ENCODE data around the gene MAN1C1. TPM values are rescaled to one million over a fixed set of nuclear protein-coding genes. Genes with fewer than 3 reads are reported as not detected.
"Not testable (repeated sequence)": the region's sequence is repeated elsewhere in the genome, so short reads cannot be mapped to it uniquely, and the experiment has no call there.

MAN1C1 gene
- total and polyA plus RNA-seq, 4 donors, result 2.8 to 32.2 (median 14.5) TPM

- H3K9me3 ChIP-seq (ENCODE audit: control insufficient read depth, low read length), result no peaks in the 10 kb centered on the region
- intact Hi-C loops (cut with DNase I), result loop anchor here in 1 of 2 donors (5.0 to 10.0 kb wide), 2 partner anchors 55 to 107 kb away; no protein-coding TSS in a partner anchor
- ATAC-seq (ENCODE audit: low FRiP score) (no peak), DNase-seq (peak in 1 of 2 donors; percentile 74)
- H3K27me3 ChIP-seq (ENCODE audit: control insufficient read depth in 1 of 2, insufficient read depth in 2 of 2, low read length in 1 of 2), result no peaks in the 10 kb centered on the region
- no peaks in the 10 kb centered on the region for H3K36me3 ChIP-seq (ENCODE audit: control insufficient read depth in 1 of 2, insufficient read depth in 2 of 2, low read length in 1 of 2)
- no peak overlapping the region for H3K4me3 ChIP-seq (ENCODE audit: low read length in 2 of 2)
- H3K4me1 ChIP-seq (ENCODE audit: control insufficient read depth in 1 of 2, insufficient read depth in 2 of 2, low read length in 2 of 2), result no peaks in the 10 kb centered on the region
- 94% methylated on average over 18 of the region's 18 CpGs for WGBS, 2 donors
- no peak overlapping the region for H3K27ac ChIP-seq (ENCODE audit: low read depth in 1 of 2, low read length in 2 of 2)
These were observed 73.2 kb downstream of the MAN1C1 start for GRCh38 chr1:25689686-25690381.

- peaks cover 0 to 3% of the 10 kb centered on the region in 2 donors for H3K4me1 ChIP-seq (ENCODE audit: control insufficient read depth in 1 of 2, insufficient read depth in 2 of 2, low read length in 2 of 2)
- 95% methylated on average over 13 of the region's 13 CpGs for WGBS, 2 donors
These were observed 73.9 kb downstream of the MAN1C1 start for GRCh38 chr1:25690396-25690956.

GRCh38 chr1:25691211-25691610 is 74.6 kb downstream of the MAN1C1 start:
- Histone ChIP-seq H3K4me1 (ENCODE audit: control insufficient read depth in 1 of 2, insufficient read depth in 2 of 2, low read length in 2 of 2) (peaks cover 0 to 3% of the 10 kb centered on the region in 2 donors), H3K36me3 (ENCODE audit: control insufficient read depth in 1 of 2, insufficient read depth in 2 of 2, low read length in 1 of 2) (no peaks in the 10 kb centered on the region), H3K27me3 (ENCODE audit: control insufficient read depth in 1 of 2, insufficient read depth in 2 of 2, low read length in 1 of 2) (no peaks in the 10 kb centered on the region), H3K4me3 (ENCODE audit: low read length in 2 of 2) (no peak overlapping the region), H3K9me3 (ENCODE audit: control insufficient read depth, low read length) (no peaks in the 10 kb centered on the region), H3K27ac (ENCODE audit: low read depth in 1 of 2, low read length in 2 of 2) (no peak overlapping the region)
- intact Hi-C loops (cut with DNase I), result no loop called here
- ATAC-seq (ENCODE audit: low FRiP score) (no peak), DNase-seq (peak in 1 of 2 donors; percentile 25)
- 97 to 98% methylated on average over 7 of the region's 7 CpGs for WGBS, 2 donors

More at GRCh38 chr1:25690396-25690956, 73.9 kb downstream of the MAN1C1 start:
- ATAC-seq (ENCODE audit: low FRiP score) (no peak), DNase-seq (peak in 1 of 2 donors; percentile 61)
- intact Hi-C loops (cut with DNase I), result no loop called here
- Histone ChIP-seq H3K27me3 (ENCODE audit: control insufficient read depth in 1 of 2, insufficient read depth in 2 of 2, low read length in 1 of 2) (no peaks in the 10 kb centered on the region), H3K4me3 (ENCODE audit: low read length in 2 of 2) (no peak overlapping the region), H3K9me3 (ENCODE audit: control insufficient read depth, low read length) (no peaks in the 10 kb centered on the region), H3K27ac (ENCODE audit: low read depth in 1 of 2, low read length in 2 of 2) (no peak overlapping the region), H3K36me3 (ENCODE audit: control insufficient read depth in 1 of 2, insufficient read depth in 2 of 2, low read length in 1 of 2) (no peaks in the 10 kb centered on the region)

- WGBS, 2 donors, result 87 to 91% methylated on average over 6 of the region's 6 CpGs
- H3K36me3 ChIP-seq (ENCODE audit: control insufficient read depth in 1 of 2, insufficient read depth in 2 of 2, low read length in 1 of 2), result no peaks in the 10 kb centered on the region
- H3K4me1 ChIP-seq (ENCODE audit: control insufficient read depth in 1 of 2, insufficient read depth in 2 of 2, low read length in 2 of 2), result peaks cover 0 to 3% of the 10 kb centered on the region in 2 donors
- H3K27me3 ChIP-seq (ENCODE audit: control insufficient read depth in 1 of 2, insufficient read depth in 2 of 2, low read length in 1 of 2), result no peaks in the 10 kb centered on the region
- ATAC-seq (ENCODE audit: low FRiP score) (no peak), DNase-seq (peak in 1 of 2 donors; percentile 43)
- no peak overlapping the region for H3K4me3 ChIP-seq (ENCODE audit: low read length in 2 of 2)
- intact Hi-C loops (cut with DNase I), result no loop called here
- no peak overlapping the region for H3K27ac ChIP-seq (ENCODE audit: low read depth in 1 of 2, low read length in 2 of 2)
- no peaks in the 10 kb centered on the region for H3K9me3 ChIP-seq (ENCODE audit: control insufficient read depth, low read length)
These were observed 76.0 kb downstream of the MAN1C1 start for GRCh38 chr1:25692560-25692959.

- H3K4me1 ChIP-seq (ENCODE audit: control insufficient read depth in 1 of 2, insufficient read depth in 2 of 2, low read length in 2 of 2), result peaks cover 3 to 4% of the 10 kb centered on the region in 2 donors
- H3K27ac ChIP-seq (ENCODE audit: low read depth in 1 of 2, low read length in 2 of 2), result peak overlapping the region; percentile 19 to 45
- no peaks in the 10 kb centered on the region for H3K27me3 ChIP-seq (ENCODE audit: control insufficient read depth in 1 of 2, insufficient read depth in 2 of 2, low read length in 1 of 2)
- intact Hi-C loops (cut with DNase I), result loop anchor here (2.0 to 5.0 kb wide), 3 partner anchors 48 to 78 kb away; partner anchors contain the start of gene MAN1C1 (in 2 of the 2)
- DNase-seq (peak in 1 of 2 donors; percentile 68), ATAC-seq (ENCODE audit: low FRiP score) (peak; percentile 64)
- WGBS, 2 donors, result 12 to 21% methylated on average over 9 of the region's 9 CpGs
- no peaks in the 10 kb centered on the region for H3K9me3 ChIP-seq (ENCODE audit: control insufficient read depth, low read length)
- no peaks in the 10 kb centered on the region for H3K36me3 ChIP-seq (ENCODE audit: control insufficient read depth in 1 of 2, insufficient read depth in 2 of 2, low read length in 1 of 2)
- H3K4me3 ChIP-seq (ENCODE audit: low read length in 2 of 2), result no peak overlapping the region
These were observed 77.8 kb downstream of the MAN1C1 start for GRCh38 chr1:25694167-25695007.

GRCh38 chr1:25695090-25695770 is 78.6 kb downstream of the MAN1C1 start:
- 61 to 62% methylated on average over 15 of the region's 15 CpGs for WGBS, 2 donors
- no peak overlapping the region for H3K4me3 ChIP-seq (ENCODE audit: low read length in 2 of 2)
- ATAC-seq (ENCODE audit: low FRiP score) (peak; percentile 92), DNase-seq (peak; percentile 92 to 93)
- H3K36me3 ChIP-seq (ENCODE audit: control insufficient read depth in 1 of 2, insufficient read depth in 2 of 2, low read length in 1 of 2), result no peaks in the 10 kb centered on the region
- intact Hi-C loops (cut with DNase I), result loop anchor here (2.0 to 5.0 kb wide), 3 partner anchors 47 to 78 kb away; partner anchors contain the start of gene MAN1C1 (in 2 of the 2)
- peak overlapping the region in 1 of 2 donors; percentile 87 for H3K27ac ChIP-seq (ENCODE audit: low read depth in 1 of 2, low read length in 2 of 2)
- no peaks in the 10 kb centered on the region for H3K27me3 ChIP-seq (ENCODE audit: control insufficient read depth in 1 of 2, insufficient read depth in 2 of 2, low read length in 1 of 2)
- no peaks in the 10 kb centered on the region for H3K9me3 ChIP-seq (ENCODE audit: control insufficient read depth, low read length)
- peaks cover 3 to 4% of the 10 kb centered on the region in 2 donors for H3K4me1 ChIP-seq (ENCODE audit: control insufficient read depth in 1 of 2, insufficient read depth in 2 of 2, low read length in 2 of 2)

GRCh38 chr1:25695771-25696311 is 79.2 kb downstream of the MAN1C1 start:
- no peak for ATAC-seq (ENCODE audit: low FRiP score)
- 80 to 84% methylated on average over 11 of the region's 11 CpGs for WGBS, 2 donors
- Histone ChIP-seq H3K4me1 (ENCODE audit: control insufficient read depth in 1 of 2, insufficient read depth in 2 of 2, low read length in 2 of 2) (peaks cover 3 to 4% of the 10 kb centered on the region in 2 donors), H3K4me3 (ENCODE audit: low read length in 2 of 2) (no peak overlapping the region), H3K27me3 (ENCODE audit: control insufficient read depth in 1 of 2, insufficient read depth in 2 of 2, low read length in 1 of 2) (no peaks in the 10 kb centered on the region), H3K36me3 (ENCODE audit: control insufficient read depth in 1 of 2, insufficient read depth in 2 of 2, low read length in 1 of 2) (no peaks in the 10 kb centered on the region), H3K9me3 (ENCODE audit: control insufficient read depth, low read length) (no peaks in the 10 kb centered on the region), H3K27ac (ENCODE audit: low read depth in 1 of 2, low read length in 2 of 2) (peak overlapping the region in 1 of 2 donors; percentile 87)
- peak in 1 of 2 donors; percentile 70 for DNase-seq
- intact Hi-C loops (cut with DNase I), result loop anchor here (2.0 to 5.0 kb wide), 3 partner anchors 46 to 79 kb away; partner anchors contain the start of gene MAN1C1 (in 2 of the 2)

GRCh38 chr1:25696643-25697042 is 80.1 kb downstream of the MAN1C1 start:
- 96% methylated on average over 4 of the region's 4 CpGs for WGBS, 2 donors
- not testable (repeated sequence) for DNase-seq; H3K4me3 ChIP-seq (ENCODE audit: low read length in 2 of 2); H3K27me3 ChIP-seq (ENCODE audit: control insufficient read depth in 1 of 2, insufficient read depth in 2 of 2, low read length in 1 of 2); H3K4me1 ChIP-seq (ENCODE audit: control insufficient read depth in 1 of 2, insufficient read depth in 2 of 2, low read length in 2 of 2); H3K27ac ChIP-seq (ENCODE audit: low read depth in 1 of 2, low read length in 2 of 2); ATAC-seq (ENCODE audit: low FRiP score); H3K36me3 ChIP-seq (ENCODE audit: control insufficient read depth in 1 of 2, insufficient read depth in 2 of 2, low read length in 1 of 2); H3K9me3 ChIP-seq (ENCODE audit: control insufficient read depth, low read length)
- intact Hi-C loops (cut with DNase I), result loop anchor here (5.0 kb wide), 2 partner anchors 46 to 79 kb away; partner anchors contain the start of gene MAN1C1 (in 1 of the 2)

Data from aorta (tissue), 5 donors.